Measurements from ENCODE around the gene WNT3A.

WNT3A gene

DNA sequence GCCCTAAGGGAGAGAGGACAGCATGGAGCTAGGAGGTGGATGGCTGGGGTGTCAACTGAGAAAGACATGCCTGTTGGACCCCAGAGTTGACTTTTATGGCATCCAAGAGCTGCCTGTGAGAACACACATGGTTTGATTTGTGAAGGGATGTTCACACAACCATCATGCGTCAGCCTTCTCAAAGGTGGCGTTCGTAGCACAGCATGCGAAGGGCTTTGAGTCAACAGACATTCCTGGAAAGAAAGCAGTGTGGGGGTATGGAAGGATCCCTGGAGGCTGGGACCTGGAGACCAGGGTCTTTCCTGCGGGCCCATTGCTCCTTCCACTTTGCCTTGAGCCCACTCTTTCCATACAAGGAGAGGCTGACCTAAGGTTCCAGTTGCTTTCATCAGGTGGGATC lies 6.4 kb upstream of the WNT3A start:
- DNase-seq, result no peak

DNA sequence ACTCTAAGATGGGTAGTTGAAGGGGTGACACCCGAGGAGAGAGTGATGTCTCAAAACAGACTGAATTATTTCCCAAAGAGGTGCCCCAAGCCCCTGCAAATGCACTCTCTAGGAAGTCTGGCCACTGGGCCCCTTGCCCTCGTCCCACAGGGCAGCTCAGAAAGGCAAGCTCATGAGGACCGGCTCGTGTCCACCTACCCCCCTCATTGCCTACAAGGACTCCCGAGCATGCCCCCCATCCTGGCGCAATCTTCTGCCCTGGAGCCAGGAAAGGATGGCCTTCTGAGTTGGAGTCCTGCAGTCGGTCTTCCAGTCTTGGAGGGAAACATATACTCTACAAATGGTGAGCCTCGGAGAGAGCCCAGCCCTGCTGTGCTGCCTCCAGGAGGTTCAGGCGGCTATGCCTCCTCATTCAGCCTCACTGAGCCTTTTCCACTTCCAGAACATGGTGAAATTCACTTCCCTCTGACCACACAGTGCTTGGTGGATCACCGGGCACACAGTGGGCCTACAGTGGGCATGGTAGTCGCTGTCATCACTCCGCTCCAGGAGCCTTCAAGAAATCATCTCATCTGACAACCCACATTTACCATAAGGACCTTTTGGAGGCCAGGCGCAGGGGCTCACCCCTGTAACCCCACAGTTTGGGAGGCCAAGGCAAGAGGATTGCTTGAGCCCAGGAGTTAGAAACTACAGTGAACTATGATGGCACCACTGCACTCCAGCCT lies 5.8 kb upstream of the WNT3A start:
- DNase-seq, result no peak

DNA sequence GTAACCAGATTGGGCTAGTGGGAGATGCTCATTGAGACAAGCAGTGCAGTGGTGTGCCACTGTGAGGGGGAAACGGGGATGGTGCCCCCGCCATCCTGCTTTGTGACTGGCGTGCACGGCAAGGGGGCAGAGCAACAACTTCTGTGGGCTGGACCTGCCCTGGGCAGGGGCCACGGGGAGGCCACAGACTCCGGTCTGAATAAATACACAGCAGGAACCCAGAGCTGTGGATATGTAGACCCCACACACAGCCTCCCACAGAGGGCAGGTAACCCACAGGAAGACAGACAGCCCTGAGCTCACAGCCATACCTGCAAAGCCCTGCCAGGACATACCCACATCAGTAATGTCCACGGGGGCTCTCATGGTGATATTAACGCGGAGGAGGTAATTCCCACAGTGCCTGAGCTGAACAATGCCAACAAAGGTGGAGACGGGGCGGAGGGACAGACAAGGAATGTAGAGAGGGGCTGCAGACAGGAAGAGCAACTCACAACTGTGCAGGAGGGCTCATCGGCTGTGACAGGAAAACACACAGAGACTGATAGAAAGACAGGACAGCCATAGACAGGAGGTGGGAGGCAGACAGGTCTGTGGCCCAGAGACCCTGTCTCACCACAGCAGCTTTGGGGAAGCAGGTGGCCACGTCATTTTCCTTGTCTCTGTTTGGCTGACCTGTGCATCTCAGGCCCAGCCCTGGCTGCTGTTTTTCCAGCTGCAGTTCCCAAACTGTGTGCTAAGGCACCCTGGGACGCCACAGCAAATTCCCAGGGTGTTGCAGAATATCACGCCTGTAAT lies 4.9 kb upstream of the WNT3A start:
- no peak for DNase-seq

DNA sequence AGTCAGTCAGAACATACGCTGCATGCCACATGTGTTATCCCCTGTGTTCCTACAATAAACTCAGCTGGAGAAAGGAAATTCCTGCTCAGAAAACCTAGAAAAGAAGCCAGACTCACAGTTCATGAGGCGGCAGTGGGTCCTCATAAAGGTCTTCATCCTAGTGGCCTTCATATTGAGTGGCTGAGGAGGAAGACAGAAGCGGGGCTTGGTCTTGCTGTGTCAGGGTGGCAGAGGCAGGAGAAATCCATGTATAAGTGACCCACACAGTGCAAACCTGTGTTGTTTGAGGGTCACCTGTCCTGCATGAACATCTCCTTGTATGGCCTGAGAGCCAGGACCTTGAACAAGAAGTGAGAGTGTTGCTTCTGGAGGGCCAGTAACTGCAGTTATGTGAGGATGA lies 4.0 kb upstream of the WNT3A start:
- DNase-seq, result no peak

DNA sequence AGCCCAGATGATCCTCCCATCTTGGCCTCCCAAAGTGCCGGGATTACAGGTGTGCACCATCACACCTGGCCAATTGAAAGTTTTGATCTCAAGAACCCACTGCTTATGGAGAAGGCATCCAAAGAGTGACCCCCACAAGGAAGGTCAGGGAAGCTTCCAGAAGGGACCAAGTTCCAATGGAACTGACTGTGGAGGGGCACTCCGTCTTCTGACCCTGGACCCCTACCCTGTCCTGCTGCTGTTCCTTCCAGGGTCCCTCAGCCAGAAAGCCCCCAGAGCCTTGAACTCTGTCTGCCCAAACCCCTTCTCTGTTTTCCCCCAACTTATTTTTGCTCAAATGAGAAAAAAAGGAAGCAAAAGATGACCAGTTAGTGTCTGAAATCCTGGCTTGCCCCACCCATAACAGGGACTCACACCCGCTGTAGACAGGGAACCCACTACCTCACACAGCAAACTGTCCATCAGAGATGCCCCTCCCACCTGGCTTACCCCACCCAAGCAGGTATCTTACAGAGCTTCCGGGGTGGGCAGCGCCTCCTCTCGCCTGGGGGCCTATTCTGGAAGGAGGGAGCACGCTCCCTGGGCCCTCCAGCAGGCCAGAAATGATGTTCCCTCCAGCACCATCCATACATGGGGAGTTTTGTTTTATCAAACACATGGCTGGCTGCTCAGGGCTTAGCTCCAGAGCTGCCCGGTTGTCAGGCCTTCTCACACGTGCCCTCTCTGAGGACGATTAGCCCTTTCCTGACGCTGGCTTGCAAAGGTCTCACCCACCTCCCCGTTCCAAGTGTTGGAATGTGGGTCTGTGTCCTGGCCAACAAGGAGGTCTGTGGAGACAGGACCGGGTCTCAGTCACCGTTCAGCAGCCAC lies 3.1 kb upstream of the WNT3A start:
- no peak for DNase-seq

DNA sequence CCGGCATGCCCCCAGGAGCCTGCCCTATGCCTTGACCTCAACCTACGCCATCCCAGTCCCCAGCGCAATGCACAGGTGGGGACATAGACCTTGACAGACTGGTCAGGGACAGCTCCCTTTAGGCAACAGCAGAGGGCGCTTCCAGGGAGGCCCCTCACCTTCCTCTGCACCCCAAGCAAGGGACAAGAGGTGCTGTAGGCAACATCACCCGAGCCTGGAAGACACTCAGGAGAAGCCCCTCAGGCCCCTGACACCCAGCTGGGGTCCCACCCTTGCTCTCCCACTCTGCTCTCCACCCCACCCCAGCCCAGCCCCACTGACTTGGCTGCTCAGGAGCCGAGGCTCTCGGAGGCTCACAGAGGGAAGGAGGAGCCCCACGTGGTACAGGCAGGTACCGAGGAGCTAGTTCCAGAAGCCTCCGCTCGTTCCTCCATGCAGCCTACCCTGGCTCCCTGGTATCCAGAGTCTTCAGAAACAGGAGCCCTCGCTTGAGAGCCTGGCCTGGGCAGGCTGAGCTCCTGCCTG lies 2.4 kb upstream of the WNT3A start:
- no peak for DNase-seq

DNA sequence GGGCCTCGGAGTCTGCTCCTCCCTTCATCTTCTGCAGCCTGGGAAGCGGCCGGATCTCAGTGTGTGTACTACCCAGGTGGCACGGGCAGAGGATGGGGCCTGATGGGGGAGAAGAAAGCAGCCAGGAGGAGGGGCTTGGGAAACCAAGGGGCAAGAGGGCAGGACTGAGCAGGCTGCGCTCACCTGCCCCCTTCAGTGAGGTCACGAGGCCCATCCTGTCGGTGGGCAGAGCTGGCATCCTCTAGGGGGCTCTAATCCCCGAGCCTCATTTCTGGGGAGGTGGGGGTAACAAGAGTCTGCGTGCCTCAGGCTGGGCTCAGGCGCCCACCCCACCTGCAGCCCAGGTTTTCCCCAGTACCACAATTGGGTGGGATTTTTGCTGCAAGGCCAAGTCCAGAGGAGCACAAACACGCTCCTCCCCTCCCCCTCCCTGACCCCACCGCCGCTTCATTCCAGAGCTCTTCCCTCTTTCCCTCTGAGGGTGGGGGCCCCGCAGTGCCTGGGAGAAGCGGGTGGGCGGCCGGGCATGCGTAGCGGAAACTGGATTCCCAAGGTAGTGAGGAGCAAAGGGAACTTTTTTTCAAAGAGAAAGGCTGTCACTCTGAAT lies 1.8 kb upstream of the WNT3A start:
- no peak for DNase-seq

DNA sequence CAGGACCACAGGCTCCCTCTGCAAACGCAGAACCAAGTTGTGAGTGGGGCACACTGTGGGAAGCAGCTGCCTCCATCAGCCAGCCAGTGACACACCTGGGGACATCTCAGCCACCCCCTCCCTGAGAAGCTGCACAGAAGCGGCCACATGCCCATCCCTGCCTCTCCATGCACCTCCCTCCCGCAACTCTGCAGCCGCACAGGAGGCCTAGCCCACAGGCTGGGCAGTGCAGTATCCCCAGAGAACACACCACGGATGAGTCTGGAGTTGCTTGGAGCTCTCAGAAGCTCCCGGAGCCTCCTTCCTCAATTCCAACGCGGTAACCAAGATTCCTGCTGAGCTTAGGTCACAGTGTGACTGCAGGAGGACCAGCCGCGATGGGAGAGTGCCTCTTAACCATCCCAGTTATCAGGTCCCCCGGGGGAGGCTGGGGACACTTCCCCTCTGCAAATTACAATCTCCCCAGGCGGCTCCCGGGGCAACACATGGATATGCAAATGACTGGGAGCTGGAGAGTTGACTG lies 1.2 kb upstream of the WNT3A start:
- DNase-seq, result no peak

DNA sequence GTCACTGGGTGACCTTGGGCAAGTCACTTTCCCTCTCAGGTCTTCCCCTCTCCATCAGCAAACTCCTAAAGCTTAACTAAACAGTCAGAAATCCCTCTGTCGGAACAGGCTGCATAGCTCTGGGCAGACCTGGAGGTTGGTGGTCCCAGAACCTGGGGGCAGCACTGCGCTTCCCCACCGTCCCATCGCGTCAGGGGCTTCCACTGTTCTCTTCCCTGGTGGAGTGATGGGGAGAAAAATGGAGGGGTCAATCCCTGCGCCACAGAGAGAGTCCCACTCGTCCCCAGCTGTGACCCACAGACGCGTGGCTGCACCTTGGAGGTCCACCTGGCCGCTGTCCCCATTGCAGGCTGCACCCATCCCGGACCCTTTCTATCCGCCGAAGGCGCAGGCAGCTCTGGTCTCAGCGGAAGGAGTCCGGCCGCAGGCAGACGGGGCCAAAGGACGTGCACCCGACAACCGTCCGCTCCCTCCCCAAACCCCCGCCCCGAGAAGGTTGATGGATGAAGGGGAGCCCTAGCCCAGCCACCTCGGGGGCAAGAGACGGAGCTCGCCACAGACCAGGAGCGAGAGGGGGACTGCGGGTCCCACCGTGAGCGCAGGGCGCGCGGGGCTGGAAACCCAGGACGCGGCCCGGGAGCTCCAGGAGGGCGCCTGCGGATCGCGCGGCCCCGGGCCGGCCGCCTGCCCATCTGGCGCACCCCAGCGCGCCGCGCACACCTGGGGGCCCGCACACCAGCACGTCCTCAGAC lies 588 bp upstream of the WNT3A start:
- no peak for DNase-seq

DNA sequence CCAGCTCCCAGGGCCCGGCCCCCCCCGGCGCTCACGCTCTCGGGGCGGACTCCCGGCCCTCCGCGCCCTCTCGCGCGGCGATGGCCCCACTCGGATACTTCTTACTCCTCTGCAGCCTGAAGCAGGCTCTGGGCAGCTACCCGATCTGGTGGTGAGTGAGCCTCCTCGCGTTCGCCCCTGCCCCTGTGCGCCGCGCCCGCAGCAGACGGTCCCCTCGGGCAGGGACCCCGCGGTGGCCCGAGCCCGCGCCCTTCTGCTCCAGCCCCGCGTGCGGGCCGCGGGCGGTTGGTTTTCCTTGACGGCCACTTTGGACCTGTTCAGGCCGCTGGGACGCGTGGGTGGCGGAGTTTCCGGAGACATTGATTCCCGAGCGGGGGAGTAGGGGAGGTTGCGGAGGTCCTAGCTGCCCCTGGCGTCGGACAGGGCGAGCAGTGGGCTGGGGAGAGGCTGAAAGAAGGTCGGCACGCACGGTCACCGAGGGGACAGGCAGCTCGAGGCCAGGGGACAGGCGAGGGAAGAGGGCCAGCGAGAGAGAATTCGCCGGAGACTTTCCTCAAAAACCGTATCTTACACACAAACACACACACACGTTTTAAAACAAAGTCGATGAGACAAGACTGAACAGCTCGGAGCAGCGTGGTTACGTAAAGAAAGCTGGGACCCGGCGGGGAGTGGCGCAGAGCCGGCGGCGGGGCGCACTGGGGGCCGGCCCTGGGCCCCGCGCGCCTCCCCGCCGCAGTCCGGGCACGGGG lies 427 bp downstream of the WNT3A start:
- DNase-seq, result no peak

DNA sequence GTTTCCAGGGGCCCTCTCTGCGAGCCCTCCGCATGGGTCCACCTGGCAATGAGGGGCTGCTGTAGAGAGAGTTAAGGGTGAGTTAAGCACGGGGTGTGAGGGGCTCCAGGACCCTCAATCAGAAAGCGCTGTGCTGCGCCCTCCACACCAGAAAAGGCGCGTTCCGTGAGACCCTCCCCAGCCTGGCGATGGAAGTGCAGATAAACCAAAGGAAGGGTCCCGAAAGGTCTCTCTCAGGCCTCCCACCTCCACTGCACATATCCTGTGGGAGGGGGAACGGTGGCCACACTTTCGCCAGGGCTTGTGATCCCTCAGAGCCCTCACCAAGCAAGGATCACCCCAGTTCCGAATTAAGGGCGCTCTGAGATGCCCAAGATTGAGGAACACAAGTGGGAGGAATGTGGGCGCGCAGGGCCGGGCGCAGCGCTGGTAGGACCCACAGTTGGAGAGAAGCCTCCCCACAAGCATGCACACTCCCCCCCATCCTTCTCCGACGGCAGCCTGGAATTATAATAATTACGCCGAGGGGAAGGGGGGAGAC lies 1.1 kb downstream of the WNT3A start:
- no peak for DNase-seq

DNA sequence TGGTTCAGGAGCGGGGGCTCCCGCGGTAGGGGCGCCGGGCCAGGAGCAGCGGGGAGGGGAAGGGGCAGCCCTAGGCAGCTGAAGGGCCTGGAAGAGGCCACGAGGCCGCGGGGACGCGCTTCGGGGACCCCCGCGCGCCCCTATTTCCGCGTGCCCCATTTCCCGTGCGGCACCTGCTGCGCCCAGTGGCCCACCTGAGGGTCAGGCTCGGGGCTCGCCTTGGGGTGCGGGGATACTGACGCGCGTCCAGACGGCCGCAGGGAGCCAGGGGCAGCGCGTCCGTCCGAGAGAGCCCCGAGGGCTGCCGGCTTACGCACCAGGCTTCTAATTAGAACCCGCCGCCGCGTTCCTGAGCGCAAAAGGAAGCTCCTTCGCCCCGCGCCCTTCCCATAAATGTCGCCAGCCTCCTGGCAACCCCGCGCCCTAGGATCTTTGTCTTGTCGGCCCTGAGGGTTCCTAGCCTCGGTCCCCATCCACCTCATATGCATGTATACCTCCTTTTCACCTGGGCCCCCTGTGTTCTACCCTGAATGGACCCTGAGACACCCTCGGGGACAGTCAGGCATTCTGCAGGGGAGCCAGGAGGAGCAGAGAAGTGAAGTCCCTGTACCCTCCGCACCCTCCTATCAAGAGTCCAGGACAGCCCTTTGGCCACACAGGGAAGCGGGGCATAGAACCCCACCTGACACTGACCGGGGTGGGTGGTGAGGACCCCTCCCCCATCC lies 1.8 kb downstream of the WNT3A start:
- DNase-seq, result no peak

DNA sequence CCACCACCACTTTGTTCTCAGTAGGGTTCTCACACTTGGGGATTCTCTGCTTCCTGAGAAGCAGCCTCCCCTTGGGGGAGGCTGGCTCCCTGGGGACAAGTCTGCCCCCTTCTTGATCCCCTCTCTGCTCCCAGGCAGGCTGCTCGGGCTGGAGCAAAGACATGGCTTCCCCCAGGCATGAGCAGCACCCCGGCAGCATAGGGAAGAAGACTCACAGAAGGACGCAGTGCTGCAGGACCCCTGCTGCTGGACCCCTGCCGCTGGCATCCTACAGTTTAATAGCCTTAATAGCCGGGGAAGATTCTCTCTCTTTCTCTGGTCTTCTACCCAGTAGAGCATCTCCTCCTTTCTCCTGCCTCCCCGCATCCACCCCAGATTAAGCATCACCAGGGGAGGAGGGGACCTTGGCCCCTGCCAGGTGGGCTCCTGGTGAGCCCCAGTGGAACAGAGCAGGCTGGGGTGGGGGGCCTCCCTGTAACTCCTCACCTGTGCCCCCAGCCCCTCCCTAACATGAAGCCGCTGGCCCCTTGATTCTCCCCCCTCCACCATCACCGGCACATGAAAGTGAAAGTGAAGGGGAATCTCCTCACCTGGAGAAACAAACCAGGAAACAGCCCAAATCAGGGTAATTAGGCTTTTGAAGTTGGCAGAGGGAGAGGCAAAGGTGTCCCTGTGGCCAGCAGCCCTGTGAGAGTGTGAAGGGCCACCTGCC lies 2.5 kb downstream of the WNT3A start:
- DNase-seq, result no peak

DNA sequence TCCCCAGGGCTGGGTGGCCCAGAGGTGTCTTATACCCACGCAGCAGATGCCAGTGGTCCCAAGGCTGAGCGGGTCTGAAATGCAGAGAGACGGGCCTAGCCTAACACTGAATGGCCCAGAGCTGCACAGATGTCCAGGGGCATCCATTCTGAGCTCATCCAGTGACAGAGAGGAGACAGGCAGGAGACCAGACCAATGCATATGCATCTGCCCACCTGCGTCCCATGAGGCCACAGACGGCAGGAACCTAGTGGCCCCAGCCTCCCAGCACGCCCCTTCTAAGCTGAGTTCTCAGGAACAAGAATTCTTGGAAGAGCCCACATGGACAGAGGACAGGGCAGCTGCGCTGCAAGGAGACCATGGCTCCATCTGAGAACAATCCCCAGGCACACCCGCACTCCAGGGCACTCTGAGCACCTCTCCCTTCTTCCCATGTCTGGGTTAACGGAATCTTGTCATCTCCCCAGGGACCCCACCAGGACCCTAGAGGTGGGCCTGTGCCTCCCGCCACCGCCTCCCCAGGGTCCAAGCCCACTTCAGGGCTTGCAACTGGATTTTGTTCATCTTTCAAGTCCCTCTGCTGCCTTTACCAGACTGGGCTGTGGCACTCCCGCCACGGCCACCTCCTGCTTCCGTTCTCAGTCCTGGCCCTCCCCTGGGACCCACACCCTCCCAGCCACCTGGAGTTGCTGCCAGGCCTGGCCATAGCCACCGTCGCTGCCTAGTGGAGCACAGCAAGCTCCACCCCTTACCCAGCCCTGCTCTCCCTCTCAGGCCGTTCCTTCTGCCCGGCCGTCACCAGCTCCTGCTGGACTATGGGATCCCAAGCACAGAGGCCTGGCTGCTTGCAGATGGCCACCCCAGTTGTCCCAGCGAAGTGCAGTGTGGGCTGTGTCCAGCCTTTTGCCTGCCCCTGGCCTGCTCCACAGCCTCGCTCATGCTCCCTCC lies 3.3 kb downstream of the WNT3A start:
- no peak for DNase-seq

DNA sequence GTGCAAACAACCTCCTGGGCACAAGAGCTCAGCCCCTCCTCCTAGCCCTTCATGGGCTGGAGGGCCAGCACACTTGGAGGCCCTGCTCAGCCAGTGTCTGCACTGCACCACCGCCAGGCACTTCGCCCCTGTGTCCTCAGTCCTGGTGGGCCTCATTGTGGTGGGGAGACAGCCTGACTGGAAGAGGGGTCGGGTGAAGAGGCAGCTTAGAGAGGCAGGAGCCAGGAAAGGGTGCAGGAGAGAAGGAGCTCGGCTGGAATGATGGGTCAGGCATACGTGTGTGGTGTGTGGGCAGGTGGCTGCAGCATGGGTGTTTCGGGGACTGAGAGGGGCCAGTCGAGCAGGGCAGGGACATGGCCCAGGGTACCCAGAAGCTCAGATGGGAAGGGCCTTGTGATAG lies 4.1 kb downstream of the WNT3A start:
- no peak for DNase-seq

DNA sequence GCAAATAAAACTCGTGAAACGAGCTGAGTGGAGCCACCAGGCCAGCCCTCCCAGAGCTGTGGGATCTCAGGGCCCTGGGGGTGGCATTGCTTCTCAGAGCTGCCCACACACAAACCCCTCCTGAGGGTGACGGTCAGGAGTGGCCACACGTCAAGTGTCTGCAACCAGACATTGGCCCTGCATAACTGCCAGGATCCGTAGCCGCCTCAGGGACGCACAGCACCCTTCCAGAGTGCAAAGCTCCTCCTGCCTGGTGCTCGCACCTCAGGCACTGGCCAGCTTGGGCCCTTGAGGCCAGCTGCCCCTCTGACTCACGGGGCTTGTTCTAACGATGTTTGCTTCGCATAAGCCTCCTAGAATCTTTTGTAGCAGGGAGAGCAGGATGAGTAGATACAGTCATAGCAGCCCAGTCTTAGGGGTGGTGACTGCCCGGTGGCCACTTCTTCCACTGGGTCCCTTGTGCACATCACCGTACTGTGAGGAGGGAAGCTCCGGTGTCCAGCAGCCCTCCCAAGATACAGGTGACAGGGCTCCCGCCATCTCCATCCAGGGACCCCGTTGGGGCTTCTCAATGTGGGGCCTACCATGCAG lies 5.0 kb downstream of the WNT3A start:
- no peak for DNase-seq

DNA sequence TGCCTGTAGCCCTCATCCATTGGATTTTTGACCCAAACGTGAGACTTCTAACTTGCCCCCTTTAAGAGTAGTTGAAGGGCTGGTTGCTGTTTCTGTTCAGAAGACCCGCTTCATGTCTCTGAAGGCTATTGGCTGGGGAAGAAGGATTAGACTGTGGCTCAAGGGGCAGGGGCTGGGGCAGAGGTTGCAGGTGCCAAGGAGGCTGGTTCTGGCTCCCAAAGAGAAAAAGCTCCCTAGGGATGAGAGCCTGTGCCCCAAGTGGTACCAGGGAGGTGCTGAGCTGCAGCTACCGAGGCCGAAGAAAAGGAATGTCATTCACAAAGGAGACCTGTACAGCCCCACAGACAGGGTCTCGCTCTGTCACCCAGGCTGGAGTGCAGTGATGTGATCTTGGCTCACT lies 5.8 kb downstream of the WNT3A start:
- no peak for DNase-seq
